NCI-H1092 (cell line): ENCODE data around the gene SAMD11.
A peak's percentile ranks its signal among the peaks of the same experiment; 100 is the strongest.
"Not testable (repeated sequence)": the region's sequence is repeated elsewhere in the genome, so short reads cannot be mapped to it uniquely, and the experiment has no call there.

Experiments
- DNase-seq: peaks from one replicate; lab custom pipeline; 2025; lab: John Stamatoyannopoulos, UW

Gene SAMD11

DNA sequence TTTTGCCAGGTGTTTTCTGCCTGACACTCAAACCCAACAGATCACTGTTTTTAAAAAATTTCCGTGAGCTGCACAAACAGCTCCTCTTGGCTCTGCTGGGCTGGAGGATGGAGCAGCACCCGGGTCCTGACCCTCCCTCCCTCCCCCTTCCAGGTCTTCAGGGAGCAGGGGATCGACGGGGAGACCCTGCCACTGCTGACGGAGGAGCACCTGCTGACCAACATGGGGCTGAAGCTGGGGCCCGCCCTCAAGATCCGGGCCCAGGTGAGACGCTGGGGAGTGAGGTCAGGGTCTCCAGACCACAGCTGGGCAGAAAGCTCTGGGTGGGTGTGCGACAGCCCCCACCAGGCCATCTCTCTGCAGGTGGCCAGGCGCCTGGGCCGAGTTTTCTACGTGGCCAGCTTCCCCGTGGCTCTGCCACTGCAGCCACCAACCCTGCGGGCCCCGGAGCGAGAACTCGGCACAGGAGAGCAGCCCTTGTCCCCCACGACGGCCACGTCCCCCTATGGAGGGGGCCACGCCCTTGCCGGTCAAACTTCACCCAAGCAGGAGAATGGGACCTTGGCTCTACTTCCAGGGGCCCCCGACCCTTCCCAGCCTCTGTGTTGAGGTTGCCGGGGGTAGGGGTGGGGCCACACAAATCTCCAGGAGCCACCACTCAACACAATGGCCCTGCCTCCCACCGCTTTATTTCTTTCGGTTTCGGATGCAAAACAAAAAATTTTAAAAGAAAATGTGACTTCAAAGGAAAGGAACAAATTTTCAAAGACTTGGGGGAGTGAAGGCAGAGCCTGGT is 20.0 kb downstream of the SAMD11 start:
- DNase-seq: no peak

DNA sequence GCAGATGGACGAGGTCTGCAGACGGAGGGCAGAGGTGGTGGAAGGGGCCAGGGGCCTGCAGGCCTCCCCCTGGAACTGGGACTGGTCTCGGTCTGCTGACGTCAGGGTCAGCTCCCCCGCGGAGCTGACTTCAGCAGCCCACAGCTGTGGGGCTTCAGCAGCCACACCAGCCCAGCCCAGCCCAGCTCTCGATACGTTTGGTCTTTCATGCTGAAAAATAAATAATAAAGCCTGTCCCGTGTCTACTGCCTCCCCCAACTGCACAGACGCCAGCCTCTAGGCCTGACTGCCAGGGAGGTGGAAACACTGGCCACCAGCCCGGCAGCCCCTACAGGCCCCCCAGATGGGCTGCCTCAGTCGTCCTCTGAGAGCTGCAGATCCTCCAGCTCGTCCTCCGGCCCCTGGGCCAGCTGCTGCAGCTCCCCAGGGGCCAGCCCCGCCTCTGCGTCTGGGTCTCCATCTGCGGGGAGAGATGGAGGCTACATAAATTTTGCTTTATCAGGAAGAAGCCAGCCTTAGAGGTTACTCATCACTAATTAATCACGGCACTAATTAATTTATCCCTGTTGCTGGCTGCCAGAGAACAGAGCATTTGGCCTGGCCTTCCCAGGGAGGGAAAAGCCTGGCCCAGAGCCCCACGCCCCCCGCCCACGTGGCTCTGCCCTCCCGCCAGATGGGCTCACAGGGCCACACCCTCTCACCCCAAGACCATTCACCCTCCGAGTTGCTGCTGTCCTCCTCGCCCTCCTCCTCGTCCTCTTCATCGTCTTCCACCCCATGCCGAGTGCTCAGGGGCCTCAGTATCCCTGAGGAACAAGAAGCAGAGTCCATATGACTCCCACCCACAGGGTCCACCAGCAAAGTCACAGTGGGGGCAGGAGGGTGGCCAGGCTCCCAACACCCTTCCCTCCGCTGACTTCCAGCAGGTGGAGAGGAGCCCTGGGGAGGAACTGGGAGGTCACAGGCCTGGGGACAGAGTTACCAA is 20.9 kb downstream of the SAMD11 start:
- DNase-seq: no peak

GRCh38 chr1:945688-946556 is 22.2 kb downstream of the SAMD11 start:
- DNase-seq: no peak

DNA sequence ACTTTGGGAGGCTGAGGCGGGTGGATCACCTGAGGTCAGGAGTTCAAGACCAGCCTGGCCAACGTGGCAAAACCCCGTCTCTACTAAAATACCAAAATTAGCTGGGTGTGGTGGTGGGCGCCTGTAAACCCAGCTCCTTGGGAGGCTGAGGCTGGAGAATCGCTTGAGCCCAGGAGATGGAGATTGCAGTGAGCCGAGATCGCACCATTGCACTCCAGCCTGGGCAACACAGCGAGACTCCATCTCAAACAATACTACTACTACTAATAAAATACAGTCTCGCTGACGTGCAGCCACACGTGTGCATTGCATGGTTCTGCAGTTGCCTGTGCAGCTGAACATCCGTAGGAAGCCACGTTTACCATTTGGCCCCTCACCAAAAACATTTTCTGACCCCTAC is 23.1 kb downstream of the SAMD11 start:
- DNase-seq: not testable (repeated sequence)

GRCh38 chr1:947958-948357 is 24.2 kb downstream of the SAMD11 start:
- DNase-seq: no peak

DNA sequence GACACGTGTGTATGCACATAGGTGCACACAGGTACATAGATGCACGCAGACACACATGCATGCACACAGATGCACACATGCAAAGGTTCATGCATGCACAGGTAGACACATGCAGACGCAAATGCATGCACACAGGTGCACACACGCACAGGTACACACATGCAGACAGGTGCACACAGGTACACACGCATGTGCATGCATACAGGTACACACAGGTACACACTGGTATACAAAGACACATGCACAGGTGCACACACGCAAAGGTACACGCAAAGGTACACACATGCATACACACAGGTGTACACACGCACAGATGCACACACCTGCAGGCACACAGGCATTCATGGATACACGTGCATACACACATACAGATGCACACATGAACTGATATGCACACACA is 26.5 kb downstream of the SAMD11 start:
- DNase-seq: no peak

DNA sequence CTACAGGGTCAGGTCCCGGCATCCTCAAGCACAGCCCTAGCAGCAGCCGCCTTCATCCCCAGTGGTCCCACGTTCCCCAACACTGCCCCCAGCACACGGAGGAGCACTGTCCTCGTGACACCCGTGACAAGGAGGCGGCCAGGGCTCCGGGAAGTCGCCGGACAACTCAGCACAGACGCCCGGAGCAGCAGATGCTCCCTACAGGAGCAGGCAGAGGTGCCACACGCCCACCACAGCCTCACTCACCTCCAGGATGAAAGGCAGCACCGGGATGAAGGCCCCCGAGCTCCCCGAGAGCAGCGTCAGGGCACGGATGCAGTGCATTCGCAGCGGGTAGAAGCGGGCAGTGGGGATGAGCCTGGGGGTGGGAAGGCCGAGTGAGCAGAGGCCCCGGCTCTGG is 27.2 kb downstream of the SAMD11 start:
- no peak for DNase-seq

GRCh38 chr1:951364-951763 is 27.6 kb downstream of the SAMD11 start:
- DNase-seq: no peak

DNA sequence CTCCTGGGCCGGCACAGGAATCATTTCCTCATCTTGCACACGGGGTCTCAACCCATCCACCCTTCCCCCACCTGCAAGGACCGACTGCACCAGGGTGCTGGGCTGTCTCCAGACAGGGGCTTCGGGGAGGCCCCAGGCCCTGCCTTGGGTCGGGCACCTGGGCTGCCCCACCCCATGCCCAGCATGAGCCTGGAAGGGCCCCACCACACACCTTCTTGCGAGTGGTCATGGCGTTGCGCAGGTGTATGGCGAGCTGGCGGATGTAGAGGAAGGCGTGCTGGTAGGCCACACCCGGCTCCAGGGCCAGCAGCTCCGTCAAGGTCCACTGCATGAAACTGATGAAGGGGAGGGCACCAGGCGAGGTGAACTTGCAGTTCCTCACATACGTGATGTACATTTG is 28.5 kb downstream of the SAMD11 start:
- no peak for DNase-seq

DNA sequence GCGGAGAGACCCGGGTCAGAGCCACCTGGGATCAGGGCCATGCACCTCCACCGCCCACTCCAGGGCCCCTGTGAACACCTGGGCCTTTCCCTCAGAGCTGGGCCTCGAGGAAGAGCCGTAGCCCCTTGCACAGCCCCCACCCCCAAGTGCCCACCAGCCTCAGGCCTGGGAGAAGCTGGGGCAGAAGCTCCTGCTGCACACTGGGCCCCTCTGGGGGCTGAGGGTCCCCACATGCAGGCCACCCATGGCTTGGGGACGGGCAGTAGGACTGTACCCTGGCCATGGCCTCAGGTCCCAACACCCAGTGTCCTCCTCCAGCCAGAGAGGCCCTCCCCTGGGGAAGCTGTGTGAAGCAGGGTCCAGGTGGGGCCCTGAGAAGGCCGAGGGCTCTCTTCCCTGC is 28.9 kb downstream of the SAMD11 start:
- DNase-seq: no peak

- no peak for DNase-seq
Measured at GRCh38 chr1:953524-954320, 30.0 kb downstream of the SAMD11 start.

GRCh38 chr1:954927-955326 is 31.2 kb downstream of the SAMD11 start:
- no peak for DNase-seq

- no peak for DNase-seq
Measured at GRCh38 chr1:955474-955873, 31.8 kb downstream of the SAMD11 start.

DNA sequence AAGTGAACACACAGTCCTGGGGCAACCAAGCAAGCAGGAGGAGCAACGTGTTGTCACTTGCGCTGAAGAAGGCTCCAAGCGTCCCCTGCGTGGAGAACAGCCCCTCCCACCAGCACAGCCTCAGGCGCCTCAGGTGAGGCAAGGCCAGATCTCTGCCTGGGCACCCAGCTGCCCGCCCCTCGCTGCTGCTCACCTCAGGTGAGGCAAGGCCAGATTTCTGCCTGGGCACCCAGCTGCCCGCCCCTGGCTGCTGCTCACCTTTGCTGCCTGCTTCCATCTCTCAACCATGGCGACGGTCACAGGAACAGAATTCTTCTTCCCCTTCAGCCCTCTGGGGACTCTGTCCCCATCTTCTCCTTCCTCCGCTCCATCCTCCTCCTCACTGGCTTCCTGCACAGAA is 32.9 kb downstream of the SAMD11 start:
- no peak for DNase-seq

DNA sequence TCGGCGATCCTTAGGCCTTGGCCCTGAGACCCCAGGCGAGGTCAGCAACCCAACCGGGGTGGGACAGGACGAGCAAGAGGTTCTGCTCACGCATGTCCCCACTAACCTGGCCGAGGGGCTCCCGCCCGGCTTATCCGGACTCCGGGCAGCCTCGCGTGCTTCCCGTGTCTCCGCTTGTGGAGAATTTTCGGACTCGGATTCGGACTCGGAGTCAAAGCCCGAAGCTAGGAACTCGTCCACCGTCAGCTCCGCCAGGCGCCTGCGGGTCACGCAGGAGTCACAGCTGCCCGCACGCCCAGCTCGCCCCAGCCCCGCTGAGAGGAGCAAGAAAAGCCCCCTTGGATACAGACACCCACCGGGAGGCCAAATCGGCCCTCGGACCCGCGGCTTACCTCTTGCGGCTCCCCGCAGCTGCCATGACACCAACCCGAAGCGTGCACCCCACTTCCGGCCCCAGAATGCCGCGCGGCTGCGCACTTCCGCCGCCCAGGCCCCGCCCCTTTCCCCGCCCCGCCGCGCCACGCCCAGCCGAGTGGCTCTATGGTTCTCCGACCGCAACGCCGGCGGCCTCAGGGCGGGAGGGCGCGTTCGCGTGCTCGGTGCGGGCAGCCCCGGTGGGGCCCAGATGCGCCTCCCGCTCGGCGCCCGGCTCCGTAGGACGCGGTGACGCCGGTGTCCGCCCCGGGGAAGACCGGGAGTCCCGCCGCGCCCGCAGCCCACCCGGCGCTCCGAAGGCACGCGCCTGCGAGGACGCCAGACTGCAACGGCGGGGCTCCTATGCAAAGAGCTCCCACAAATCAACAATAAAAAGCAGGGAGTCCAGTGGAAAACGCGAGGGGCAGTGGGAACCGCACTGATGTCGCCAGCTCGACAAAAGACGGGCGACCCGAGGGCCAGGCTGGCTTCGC is 35.4 kb downstream of the SAMD11 start, which contains the start of gene NOC2L:
Gene NOC2L (minus strand): TSS at position 434 of the 908 bp plus-strand sequence. CDS start 16 bp downstream, at position 418.
- peak; percentile 52 for DNase-seq

GRCh38 chr1:959731-960362 is 36.1 kb downstream of the SAMD11 start:
- no peak for DNase-seq

DNA sequence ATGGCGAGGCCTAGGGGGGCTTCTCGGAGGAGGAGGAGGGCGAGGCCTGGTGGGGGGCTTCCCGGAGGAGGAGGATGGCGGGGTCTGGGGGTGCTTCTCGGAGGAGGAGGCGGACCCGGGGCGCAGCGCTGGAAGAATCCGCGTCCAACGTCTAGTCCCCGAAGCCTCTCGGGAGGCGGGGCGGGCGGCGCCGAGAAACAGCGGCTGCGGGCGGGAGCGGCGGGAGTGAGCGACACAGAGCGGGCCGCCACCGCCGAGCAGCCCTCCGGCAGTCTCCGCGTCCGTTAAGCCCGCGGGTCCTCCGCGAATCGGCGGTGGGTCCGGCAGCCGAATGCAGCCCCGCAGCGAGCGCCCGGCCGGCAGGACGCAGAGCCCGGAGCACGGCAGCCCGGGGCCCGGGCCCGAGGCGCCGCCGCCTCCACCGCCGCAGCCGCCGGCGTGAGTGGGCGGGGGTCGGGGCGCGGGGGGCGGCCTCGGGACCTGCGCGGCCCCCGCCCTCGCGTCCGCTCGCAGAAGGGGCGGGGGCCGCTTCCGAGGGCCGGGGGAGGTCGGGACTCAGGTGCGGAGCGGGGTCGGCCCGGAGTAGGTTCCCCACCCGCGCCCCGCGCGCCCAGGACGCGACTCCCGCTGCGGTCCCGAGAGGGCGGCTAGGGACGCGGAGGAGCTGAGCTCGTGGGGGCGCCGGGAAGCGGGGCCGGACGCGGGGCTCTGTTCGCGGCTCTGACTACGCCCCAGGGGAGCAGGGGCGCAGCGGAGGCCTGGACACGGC is 36.8 kb downstream of the SAMD11 start, which contains the start of gene KLHL17:
Gene KLHL17 (plus strand): TSS at position 222 of the 769 bp plus-strand sequence. CDS start 110 bp downstream, at position 332.
- peak; percentile 17 for DNase-seq

GRCh38 chr1:961132-961669 is 37.5 kb downstream of the SAMD11 start:
- no peak for DNase-seq
